Measurements from ENCODE around the gene ZNF831.

ZNF831 gene

DNA sequence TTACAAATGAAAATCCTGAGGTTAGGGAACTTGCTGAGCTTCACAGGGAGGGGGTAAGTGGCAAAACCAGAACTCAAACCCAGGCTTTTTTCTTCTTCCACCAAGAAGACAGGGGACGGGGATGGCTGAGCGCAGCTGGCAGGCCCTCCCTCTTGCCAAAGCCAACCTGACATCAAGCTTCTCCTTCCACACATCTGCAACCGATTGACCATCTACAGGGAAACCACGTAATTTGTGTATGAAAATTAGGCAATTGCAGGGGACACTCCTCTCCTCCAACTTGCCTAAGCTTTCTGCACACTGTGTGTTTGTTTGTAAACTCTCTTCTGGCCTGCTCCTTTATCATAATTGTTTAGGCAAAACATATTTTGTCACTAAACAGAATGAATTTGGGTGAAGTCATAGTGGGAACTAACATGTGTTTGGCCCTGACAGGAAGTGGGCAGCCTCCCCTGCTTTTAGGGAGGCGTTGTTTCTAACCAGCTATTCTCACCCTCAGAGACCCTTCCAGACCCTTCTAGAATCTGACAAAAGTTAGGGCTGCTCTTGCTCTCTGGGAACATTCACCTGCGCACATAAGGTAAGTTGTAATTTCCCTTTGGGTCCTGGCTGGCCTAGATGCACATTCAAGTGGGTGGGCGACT, 18.9 kb downstream of the ZNF831 start:
- DNase-seq, result no peak

DNA sequence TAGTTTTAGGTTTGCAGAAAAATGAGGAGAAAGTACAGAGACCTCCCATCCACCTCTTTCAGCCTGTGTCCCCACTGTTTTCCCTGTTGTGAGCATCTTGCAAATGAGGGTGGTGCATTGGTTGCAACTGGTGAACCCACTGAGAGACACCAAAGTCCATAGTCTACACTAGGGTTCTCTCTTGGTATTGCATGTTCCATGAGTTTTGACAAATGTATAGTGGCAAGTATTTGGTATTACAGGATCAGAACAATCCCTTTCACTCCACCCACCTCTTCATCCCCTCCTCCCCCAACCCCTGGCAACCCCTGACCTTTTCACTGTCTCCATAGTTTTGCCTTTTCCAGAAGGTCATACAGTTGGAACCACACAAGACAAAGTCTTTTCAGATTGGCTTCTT, 20.1 kb downstream of the ZNF831 start:
- DNase-seq, result no peak

DNA sequence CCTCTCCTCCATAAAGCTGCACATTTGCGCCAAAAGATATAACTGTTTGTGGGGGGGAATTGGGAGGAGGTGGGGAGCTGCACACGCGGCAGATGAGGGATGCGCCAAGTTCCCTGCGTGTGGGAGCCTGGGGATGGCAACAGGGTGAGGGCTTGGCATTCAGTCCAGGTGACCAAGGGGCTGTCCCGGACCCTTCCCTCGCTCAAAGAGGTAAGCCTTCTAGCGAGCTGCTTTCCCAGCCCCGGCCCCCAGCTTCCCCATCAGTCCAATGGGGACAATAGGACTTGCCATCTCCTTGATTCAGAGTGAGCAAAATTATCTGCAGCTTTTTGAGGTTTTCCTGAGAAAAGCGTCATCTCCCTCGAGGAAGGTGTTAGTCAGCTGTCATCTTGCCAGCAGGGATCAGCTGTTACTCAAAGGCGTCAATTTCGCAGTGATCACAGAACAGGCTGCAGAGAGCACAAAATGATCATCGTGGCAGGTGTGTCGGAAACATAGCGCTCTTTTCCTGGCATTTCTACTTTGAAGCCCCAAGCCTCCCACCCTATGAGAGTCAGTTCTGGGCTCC, 21.3 kb downstream of the ZNF831 start:
- no peak for DNase-seq

DNA sequence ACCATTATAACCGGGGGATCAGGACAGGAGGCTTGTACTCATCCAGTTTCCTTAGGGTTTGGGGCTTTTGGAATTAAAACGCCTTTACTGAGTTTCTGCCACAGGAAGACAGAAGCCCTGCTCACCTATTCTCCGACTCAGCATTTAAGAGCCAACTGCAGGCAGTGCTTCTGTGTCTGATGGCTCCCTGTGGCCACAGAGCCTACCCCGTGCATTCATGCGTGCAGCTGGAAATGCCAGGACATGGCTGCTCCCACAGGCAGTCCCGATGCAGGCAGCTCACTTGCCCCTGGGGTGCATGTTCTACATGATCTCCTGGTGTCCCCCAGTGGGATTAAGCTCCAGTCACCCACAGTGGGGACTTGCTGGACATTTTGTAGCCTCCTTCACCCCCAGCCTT, 22.2 kb downstream of the ZNF831 start:
- DNase-seq, result no peak

DNA sequence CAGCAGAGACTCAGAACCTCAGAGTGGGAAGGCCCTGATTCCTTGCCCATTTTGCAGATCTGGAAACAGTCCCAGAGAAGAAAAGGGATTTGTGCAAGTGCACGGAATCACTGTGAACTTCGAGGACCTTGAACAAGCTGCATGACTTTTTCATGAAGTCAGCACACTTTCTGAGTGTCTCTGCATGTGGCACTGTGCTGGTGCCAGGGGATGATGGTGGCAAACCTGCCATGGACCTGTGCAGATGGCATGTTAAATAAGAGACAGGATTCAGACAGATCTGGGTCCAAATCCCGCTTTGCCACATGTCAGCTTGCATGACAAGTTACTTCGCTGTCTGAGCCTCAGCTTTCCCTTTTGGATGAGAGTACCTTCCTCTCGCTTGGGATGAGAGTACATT, 26.8 kb downstream of the ZNF831 start:
- DNase-seq, result no peak

DNA sequence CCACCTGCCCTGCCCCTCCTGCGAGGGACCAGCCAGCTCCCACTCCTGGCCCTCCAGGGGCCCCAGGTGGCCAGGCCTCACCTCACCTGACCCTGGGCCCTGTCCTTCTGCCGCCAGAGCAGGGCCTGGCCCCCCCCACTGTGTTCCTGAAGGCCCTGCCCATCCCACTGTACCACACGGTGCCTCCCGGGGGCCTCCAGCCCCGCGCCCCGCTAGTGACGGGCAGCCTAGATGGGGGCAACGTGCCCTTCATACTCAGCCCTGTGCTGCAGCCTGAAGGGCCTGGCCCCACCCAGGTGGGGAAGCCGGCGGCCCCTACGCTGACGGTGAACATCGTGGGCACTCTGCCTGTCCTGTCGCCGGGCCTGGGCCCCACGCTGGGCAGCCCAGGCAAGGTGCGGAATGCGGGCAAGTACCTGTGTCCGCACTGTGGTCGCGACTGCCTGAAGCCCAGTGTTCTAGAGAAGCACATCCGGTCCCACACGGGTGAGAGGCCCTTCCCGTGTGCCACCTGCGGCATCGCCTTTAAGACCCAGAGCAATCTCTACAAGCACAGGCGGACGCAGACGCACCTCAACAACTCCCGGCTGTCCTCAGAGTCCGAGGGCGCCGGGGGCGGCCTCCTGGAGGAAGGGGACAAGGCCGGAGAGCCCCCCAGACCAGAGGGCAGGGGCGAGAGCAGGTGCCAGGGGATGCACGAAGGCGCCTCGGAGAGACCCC, 27.6 kb downstream of the ZNF831 start:
- no peak for DNase-seq

DNA sequence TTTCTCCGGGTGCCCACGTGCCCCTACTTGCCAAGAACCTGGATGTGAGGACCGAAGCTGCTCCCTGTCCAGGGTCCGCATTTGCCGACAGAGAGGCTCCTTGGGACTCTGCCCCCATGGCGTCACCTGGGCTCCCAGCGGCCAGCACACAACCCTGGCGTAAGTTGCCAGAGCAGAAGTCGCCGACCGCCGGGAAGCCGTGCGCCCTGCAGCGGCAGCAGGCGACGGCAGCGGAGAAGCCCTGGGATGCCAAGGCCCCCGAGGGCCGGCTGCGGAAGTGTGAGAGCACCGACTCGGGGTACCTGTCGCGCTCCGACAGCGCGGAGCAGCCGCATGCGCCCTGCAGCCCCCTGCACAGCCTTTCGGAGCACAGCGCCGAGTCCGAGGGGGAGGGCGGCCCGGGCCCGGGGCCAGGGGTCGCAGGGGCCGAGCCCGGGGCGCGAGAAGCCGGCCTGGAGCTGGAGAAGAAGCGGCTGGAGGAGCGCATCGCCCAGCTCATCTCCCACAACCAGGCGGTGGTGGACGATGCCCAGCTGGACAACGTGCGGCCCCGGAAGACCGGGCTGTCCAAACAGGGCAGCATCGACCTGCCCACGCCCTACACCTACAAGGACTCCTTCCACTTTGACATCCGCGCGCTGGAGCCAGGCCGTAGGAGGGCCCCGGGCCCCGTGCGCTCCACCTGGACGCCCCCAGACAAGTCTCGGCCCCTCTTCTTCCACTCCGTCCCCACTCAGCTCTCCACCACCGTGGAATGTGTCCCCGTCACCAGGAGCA, 28.3 kb downstream of the ZNF831 start:
- no peak for DNase-seq

DNA sequence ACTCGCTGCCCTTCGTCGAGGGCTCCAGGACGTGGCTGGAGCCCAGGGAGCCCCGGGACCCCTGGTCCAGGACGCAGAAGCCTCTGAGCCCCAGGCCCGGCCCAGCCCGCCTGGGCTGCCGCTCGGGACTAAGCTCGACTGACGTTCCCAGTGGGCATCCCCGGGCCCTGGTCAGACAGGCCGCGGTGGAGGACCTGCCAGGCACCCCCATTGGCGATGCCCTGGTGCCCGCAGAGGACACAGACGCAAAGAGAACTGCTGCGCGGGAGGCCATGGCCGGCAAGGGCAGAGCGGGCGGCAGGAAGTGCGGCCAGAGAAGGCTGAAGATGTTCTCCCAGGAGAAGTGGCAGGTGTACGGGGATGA, 28.9 kb downstream of the ZNF831 start:
- no peak for DNase-seq

DNA sequence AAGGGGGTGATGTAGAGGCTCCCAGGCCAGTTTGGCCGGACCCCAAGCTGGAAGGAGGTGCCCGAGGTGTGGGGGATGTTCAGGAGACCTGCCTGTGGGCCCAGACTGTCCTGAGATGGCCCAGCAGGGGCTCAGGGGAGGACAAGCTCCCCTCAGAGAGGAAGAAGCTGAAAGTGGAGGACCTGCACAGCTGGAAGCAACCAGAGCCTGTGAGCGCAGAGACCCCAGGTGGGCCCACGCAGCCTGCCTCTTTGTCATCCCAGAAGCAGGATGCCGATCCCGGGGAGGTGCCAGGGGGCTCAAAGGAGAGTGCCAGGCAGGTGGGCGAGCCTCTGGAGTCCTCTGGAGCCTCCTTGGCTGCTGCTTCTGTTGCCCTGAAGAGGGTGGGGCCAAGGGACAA, 29.7 kb downstream of the ZNF831 start:
- no peak for DNase-seq

DNA sequence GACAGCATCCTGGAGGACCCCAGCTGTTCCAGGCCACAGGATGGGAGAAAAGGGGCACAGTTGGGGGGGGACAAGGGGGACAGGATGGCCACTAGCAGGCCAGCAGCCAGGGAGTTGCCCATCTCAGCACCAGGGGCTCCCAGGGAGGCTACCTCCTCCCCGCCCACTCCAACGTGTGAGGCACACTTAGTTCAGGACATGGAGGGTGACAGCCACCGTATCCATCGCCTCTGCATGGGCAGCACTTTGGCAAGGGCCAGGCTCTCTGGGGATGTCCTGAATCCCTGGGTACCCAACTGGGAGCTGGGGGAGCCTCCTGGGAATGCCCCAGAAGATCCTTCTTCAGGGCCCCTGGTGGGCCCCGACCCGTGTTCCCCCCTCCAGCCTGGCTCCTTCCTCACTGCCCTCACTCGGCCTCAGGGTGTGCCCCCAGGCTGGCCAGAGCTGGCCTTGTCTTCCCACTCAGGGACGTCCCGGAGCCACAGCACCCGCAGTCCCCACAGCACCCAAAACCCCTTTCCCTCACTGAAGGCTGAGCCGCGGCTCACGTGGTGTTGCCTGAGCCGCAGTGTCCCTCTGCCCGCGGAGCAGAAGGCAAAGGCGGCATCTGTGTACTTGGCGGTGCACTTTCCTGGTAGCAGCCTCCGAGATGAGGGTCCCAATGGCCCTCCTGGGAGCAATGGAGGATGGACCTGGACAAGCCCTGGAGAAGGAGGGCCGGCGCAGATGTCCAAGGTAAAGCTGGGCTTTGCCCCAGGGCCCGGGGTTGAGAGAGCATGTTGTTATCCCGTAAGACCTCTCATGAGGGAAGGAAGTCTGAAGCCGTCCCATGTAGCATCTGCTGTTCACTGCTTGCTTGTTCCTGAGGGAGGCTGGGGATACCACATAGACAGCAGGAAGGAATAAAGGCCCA, 30.7 kb downstream of the ZNF831 start:
- no peak for DNase-seq

DNA sequence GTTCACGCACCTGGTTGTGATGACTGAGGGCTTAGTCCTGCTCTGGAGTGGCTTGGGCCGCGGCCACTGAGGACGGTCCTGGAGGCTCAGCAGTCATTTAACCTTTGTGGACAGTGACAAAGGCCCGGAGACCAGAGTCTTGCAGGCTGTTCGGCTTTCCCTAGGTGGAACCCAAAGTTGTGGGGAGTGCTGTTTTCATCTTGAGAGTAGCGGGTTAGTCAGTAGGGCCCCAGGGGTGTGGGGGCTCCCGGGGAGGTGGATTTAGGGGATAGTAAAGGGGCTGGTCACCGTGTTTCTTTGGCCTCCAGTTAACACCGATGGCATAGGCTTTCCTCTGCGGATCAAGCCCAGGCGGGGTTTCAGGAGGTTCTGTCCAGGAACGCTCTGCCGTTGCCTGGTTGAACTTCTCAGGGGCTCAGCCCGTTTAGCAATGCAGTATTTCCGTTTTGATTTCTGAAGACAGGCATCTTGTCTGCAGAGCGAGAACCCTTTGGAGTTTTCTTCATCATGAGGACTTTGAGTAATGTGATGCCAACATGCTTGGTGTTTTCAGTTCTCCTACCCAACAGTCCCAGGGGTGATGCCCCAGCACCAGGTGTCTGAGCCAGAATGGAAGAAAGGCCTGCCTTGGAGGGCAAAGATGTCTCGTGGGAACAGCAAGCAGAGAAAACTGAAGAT, 31.8 kb downstream of the ZNF831 start:
- DNase-seq, result no peak

DNA sequence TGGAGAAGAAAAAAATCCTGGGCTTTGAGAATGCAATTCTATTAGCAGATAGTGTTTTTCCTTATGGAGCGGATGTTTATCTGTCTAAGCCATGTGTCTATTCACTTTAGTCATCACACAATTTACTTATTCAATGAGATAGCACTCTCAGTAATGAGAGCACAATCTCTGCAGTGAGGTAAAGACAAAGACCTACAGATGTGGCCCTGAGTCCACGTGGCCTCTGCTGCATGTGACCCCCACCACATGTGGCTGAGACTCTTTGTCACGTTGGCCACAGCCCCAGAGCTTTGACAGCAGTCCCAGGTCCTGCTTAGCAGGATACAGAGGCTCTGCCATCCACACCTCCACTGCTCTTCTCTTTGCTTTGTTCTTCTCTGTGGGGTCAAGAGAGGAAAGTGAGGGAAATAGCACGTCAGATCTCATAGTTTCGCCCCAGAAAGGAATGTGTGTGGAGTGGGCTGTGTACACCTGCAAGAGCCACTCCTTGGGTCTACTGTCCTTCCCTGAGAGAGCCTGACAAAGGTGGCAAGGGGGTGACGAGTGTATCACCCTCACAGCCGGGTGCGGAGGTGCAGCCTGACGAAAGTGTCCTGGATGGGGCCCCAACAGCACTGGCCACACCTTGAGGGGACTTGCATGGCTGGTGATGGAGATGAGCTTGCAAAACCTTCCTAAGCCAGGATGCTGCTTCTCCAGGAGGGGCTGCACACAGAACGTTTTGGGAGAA, 40.7 kb downstream of the ZNF831 start:
- no peak for DNase-seq

DNA sequence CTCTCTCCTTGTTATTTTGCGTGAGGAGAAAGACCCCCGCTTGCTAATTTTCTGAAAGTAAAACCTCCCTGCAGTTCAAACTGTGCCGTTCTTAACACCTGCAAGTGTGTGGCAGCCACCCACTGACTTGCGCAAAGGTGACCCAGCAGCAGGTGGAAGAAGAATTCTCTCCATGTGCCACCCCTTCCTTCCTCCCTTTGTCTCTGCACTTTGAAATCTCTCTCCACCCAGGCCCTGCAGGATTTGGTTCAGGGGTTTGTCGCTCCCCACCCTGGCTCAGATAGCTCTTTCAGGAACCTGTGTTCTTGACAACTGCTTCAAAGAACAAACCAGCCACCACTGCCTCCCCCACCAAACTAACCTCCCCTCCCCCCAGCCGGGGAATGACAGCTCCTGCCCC, 41.4 kb downstream of the ZNF831 start:
- no peak for DNase-seq

DNA sequence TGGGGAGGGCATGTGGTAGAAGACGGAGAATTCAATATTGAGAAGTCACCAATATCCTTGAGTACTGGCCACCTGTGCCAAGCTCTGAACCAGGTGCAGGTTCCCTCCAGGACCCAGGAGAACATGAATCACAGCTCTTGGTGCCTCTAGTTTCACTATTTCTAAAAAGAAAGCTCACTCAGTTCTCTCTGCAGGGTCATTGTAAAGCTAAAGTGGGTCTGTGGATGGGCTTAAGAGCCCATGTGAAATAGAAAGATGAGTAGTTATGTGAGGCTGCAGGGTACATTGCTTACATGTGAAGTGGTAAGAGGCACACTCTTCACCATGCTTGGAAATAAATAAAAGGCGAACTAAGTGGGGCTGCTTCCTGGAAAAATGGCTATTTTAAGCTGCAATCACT, 43.6 kb downstream of the ZNF831 start:
- no peak for DNase-seq

DNA sequence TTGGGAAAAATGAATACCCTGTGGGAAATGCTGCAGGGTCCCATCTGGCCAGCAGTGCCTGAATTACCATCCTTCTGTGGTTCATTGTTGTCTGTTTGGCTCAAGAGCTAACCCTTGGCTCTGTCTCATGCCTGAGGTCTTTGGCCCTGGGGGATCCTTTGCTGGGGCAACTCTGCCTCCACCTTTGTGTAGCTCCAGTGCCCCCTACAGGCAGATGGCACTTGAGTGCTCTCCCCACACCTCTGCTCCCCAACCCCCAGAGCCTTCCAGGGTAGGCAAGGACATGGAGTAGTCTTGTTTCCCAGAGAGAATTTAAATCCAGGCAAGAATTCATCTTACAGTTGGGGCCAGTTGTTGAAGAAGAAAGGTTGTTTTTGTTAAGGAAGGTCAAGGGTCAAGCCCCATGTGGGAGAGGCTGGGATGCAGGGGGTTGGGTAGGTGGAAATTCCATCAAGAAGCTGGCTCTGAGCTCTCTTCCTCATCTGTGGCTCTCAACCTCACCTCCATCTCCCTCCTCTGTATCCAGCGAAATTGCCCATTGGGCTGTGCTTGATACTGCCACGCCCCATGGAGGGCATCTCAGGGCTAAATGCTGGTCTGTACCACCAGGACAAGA, 44.2 kb downstream of the ZNF831 start:
- peak; percentile 63 to 67 for DNase-seq

DNA sequence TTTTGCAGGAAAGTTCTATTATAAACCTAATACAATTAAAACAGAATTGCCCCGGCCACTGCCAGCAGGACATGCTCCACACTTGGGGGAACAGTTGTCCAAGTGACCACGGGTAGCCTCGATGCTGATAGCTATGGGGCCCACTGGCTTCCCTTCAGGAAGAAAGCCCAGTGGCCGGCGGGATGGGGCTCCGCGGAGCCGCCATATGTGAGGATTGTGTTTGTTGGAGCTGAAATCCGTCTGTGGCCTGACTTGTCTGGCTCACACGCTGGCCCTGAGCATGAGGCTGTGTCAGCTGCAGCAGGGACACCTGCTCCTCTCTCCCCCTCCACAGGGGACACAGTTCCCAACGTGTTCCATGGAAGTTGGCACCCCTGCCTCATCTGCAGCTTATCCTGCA, 46.6 kb downstream of the ZNF831 start:
- no peak for DNase-seq

DNA sequence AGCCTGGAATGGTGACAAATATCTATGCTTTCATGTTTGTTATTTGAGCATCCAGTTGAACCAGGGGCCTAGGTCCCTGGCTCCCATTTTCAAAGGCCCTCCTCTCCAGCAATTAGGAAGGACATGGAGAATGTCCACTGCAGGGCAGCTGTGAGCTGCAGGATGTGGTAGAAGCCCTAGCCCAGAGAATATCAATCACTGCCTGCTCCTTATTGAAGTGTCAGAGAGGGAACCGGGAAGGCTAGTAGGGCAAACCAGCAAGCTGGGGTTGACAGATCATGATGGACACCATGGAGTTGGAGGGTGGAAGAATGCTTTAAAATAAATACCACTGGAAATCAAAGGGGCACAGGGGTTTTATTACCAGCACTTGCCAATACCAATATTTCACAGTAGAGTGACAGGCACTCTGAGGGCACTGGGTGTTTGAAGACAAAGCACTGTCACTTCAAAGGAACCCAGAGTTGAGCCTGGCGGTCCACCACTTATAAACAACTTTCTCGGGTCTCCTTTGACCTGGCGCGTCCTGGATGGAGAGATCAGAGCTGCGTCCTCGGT, 47.7 kb downstream of the ZNF831 start:
- DNase-seq, result no peak

DNA sequence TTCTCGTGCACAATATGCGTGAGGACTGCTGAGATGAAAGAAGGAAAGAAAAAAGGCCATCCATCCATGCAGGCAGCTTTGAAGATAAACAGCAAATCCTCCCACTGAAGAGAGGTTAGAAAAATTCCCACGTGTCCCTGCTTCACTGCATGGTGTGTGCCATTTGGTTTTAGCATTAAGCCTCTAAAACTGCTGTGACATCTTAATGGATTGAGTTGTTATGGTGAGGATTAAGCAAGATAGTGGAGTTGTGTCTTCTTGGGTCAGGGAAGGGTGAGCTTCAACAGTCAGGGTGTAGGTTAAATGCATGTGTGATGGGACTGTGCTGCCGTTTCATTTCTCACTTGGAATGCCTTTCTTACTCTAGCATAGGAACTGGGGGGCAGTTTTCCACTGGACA, 50.5 kb downstream of the ZNF831 start:
- DNase-seq, result no peak

DNA sequence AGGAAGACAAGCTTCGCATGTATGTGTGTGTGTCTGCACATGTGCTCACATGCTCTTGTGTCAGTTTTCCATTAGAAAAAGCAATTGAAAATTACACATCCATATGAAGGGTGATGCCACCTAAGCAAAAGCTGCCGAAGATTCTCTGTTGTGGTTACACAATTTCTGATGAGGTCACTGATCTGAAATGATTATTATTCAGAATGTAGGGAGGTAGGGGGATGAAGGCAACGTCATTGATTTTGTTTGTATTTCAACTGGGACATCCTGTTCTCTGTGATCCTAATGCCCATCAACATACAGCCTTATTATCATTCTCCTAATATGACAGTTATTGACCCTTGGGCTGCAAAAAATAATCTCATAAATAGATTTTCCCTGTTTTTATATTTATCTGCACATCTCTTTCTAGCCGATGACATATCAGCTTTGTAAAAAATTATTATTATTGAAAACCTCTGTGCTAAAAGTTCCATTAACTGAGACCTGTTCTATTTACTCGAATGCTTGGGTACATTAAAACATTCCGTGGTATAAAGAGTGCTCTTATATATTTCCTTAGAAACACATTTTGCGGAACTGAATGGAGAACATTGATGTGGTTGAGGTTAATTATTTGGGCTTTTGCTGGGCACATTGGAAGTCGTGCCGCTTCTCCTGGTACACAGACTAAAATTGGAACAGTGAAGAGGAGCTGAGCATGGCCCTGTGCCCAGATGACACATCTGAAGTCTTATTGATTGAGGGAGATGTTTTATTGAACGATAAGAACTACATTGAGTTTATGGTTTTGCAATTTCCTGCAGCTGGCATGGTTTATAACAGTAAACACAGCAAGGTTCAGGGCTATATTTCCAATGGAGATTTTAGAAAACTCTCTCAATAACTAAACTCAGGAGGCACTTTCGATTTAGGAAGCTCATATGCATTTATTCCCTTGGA, 51.3 kb downstream of the ZNF831 start:
- DNase-seq, result no peak
